Activated naive CD4-positive, alpha-beta T cell treated with anti-CD3 and anti-CD28 coated beads, Interleukin-2, amount 50 U/mL, for 72 hours (primary cell): Measurements from ENCODE around the gene WASL. TPM values are rescaled to one million over a fixed set of nuclear protein-coding genes. Genes with fewer than 3 reads are reported as not detected.
A peak's percentile ranks its signal among the peaks of the same experiment; 100 is the strongest.
"Not testable (repeated sequence)": the region's sequence is repeated elsewhere in the genome, so short reads cannot be mapped to it uniquely, and the experiment has no call there.

Experiments used
- ATAC-seq, 2 donors: fragments of 150-1000 bp; cut with Tn5 transposase; 2 replicates each; pipeline ENCODE4 v1.10.0; 2021; ENCODE audit warnings: mild to moderate bottlenecking in 2 of 2, moderate library complexity in 2 of 2
- DNase-seq, 2 donors: peaks; one replicate each; pipeline ENCODE4 v3.0.0; 2021 to 2022; ENCODE audit warnings: low spot score in 2 of 2
- H3K27ac Mint-ChIP-seq, 2 donors: one replicate each; pipeline ENCODE4 v1.8.0; 2022; ENCODE audit warnings: mild to moderate bottlenecking in 2 of 2, mixed read lengths in 2 of 2
- H3K36me3 Mint-ChIP-seq, 2 donors: one replicate each; pipeline ENCODE4 v1.8.0; 2022; ENCODE audit warnings: mixed read lengths in 2 of 2
- H3K9me3 Mint-ChIP-seq, 2 donors: one replicate each; pipeline ENCODE4 v1.8.0; 2022; ENCODE audit warnings: mixed read lengths in 2 of 2
- total RNA-seq, 2 donors: library from RNA; stranded (reverse); gene quantifications; one replicate each; pipeline ENCODE4 v1.2.3, GENCODE V29; 2022

Gene WASL
- 1 to 10 TPM; 5.3 to 7.8 TPM for total RNA-seq

GRCh38 chr7:123748734-123749536, at the start of gene WASL:
TSS of gene WASL (minus strand) at chr7:123749003. CDS start at chr7:123748734, 269 bp downstream.
- Mint-ChIP-seq H3K27ac (peak within 1 kb of the TSS; percentile 88 to 94), H3K36me3 (peaks cover 12 to 21% of the 10 kb centered on the region in 2 donors), H3K9me3 (no peaks in the 10 kb centered on the region)
- ATAC-seq: peak; percentile 82 to 88
- DNase-seq: peak; percentile 85 to 93

GRCh38 chr7:123797673-123798531, 49.1 kb upstream of the WASL start:
- Mint-ChIP-seq H3K9me3 (no peaks in the 10 kb centered on the region), H3K36me3 (no peaks in the 10 kb centered on the region), H3K27ac (no peak overlapping the region)
- ATAC-seq (peak in 1 of 2 donors; percentile 50), DNase-seq (no peak)

- DNase-seq (no peak), ATAC-seq (no peak)
- no peaks in the 10 kb centered on the region for H3K36me3 Mint-ChIP-seq
- no peaks in the 10 kb centered on the region for H3K9me3 Mint-ChIP-seq
- no peak overlapping the region for H3K27ac Mint-ChIP-seq
Observed at GRCh38 chr7:123796568-123796967, 47.8 kb upstream of the WASL start.

GRCh38 chr7:123795917-123796316, 47.1 kb upstream of the WASL start:
- no peak for ATAC-seq
- H3K36me3 Mint-ChIP-seq: no peaks in the 10 kb centered on the region
- no peaks in the 10 kb centered on the region for H3K9me3 Mint-ChIP-seq
- no peak overlapping the region for H3K27ac Mint-ChIP-seq
- DNase-seq: no peak

GRCh38 chr7:123795116-123795515, 46.3 kb upstream of the WASL start:
- not testable (repeated sequence) for H3K27ac Mint-ChIP-seq, ATAC-seq

GRCh38 chr7:123792547-123792946, 43.7 kb upstream of the WASL start:
- Mint-ChIP-seq H3K9me3 (no peaks in the 10 kb centered on the region), H3K36me3 (no peaks in the 10 kb centered on the region), H3K27ac (no peak overlapping the region)
- ATAC-seq (no peak), DNase-seq (no peak)

More at GRCh38 chr7:123795116-123795515, 46.3 kb upstream of the WASL start:
- DNase-seq, H3K9me3 Mint-ChIP-seq, H3K36me3 Mint-ChIP-seq: not testable (repeated sequence)

- DNase-seq (no peak), ATAC-seq (no peak)
- H3K27ac Mint-ChIP-seq: no peak overlapping the region
- H3K9me3 Mint-ChIP-seq: no peaks in the 10 kb centered on the region
- H3K36me3 Mint-ChIP-seq: no peaks in the 10 kb centered on the region
Observed at GRCh38 chr7:123791001-123791400, 42.2 kb upstream of the WASL start.

GRCh38 chr7:123789817-123790216, 41.0 kb upstream of the WASL start:
- Mint-ChIP-seq H3K9me3 (no peaks in the 10 kb centered on the region), H3K36me3 (no peaks in the 10 kb centered on the region), H3K27ac (peak overlapping the region in 1 of 2 donors; percentile 2)
- DNase-seq: no peak
- ATAC-seq: no peak

- DNase-seq (no peak), ATAC-seq (no peak)
- no peaks in the 10 kb centered on the region for H3K9me3 Mint-ChIP-seq
- H3K36me3 Mint-ChIP-seq: no peaks in the 10 kb centered on the region
- no peak overlapping the region for H3K27ac Mint-ChIP-seq
Observed at GRCh38 chr7:123789206-123789784, 40.5 kb upstream of the WASL start.

- H3K36me3 Mint-ChIP-seq: no peaks in the 10 kb centered on the region
- no peak for DNase-seq
Observed at GRCh38 chr7:123788584-123788983, 39.8 kb upstream of the WASL start.

GRCh38 chr7:123787220-123788007, 38.6 kb upstream of the WASL start:
- ATAC-seq (no peak), DNase-seq (no peak)
- H3K27ac Mint-ChIP-seq: no peak overlapping the region
- H3K9me3 Mint-ChIP-seq: no peaks in the 10 kb centered on the region
- no peaks in the 10 kb centered on the region for H3K36me3 Mint-ChIP-seq

More at GRCh38 chr7:123788584-123788983, 39.8 kb upstream of the WASL start:
- H3K9me3 Mint-ChIP-seq: no peaks in the 10 kb centered on the region
- no peak for ATAC-seq
- peak overlapping the region in 1 of 2 donors; percentile 65 for H3K27ac Mint-ChIP-seq

GRCh38 chr7:123784263-123784662, 35.5 kb upstream of the WASL start:
- Mint-ChIP-seq H3K9me3 (no peaks in the 10 kb centered on the region), H3K36me3 (no peaks in the 10 kb centered on the region), H3K27ac (no peak overlapping the region)
- DNase-seq: no peak
- no peak for ATAC-seq

- no peaks in the 10 kb centered on the region for H3K36me3 Mint-ChIP-seq
- H3K9me3 Mint-ChIP-seq: no peaks in the 10 kb centered on the region
- DNase-seq (no peak), ATAC-seq (no peak)
- no peak overlapping the region for H3K27ac Mint-ChIP-seq
Observed at GRCh38 chr7:123783820-123784219, 35.0 kb upstream of the WASL start.

- Mint-ChIP-seq H3K36me3 (no peaks in the 10 kb centered on the region), H3K27ac (no peak overlapping the region), H3K9me3 (no peaks in the 10 kb centered on the region)
- ATAC-seq (no peak), DNase-seq (no peak)
Observed at GRCh38 chr7:123782071-123782798, 33.4 kb upstream of the WASL start.

GRCh38 chr7:123780472-123780871, 31.7 kb upstream of the WASL start:
- not testable (repeated sequence) for H3K36me3 Mint-ChIP-seq, H3K27ac Mint-ChIP-seq, ATAC-seq, H3K9me3 Mint-ChIP-seq, DNase-seq

- DNase-seq: no peak
- no peak for ATAC-seq
- Mint-ChIP-seq H3K9me3 (no peaks in the 10 kb centered on the region), H3K36me3 (no peaks in the 10 kb centered on the region), H3K27ac (no peak overlapping the region)
Observed at GRCh38 chr7:123774496-123774895, 25.7 kb upstream of the WASL start.
